Heart left ventricle (tissue), 16 donors: Measurements from ENCODE around the gene PPP1R7. TPM values are rescaled to one million over a fixed set of nuclear protein-coding genes. Genes with fewer than 3 reads are reported as not detected.

Experiments used
- ATAC-seq, 4 donors: fragments of 200-7000 bp; cut with Tn5 transposase; one replicate each; pipeline ENCODE4 v1.9.1; 2020 to 2022; ENCODE audit warnings: moderate library complexity in 4 of 4, mild to moderate bottlenecking in 3 of 4, moderate number of reproducible peaks in 1 of 4
- DNase-seq, 5 donors: peaks; one replicate each; pipeline ENCODE4 v3.0.0-alpha.2; 2020
- H3K27ac ChIP-seq, 12 donors: fragments of 200-600 bp; sonication (generic) in 4 of 12; one replicate each; pipeline versions ENCODE4 v1.5.0 to v1.8.0; 2016 to 2022; ENCODE audit warnings: mild to moderate bottlenecking in 2 of 12
- H3K27me3 ChIP-seq, 9 donors: fragments of 200-600 bp; sonication (generic) in 2 of 9; one replicate each; pipeline versions ENCODE4 v1.5.1 to v1.8.0; 2016 to 2022; ENCODE audit warnings: mild to moderate bottlenecking in 3 of 9
- H3K36me3 ChIP-seq, 9 donors: fragments of 200-600 bp; sonication (generic) in 2 of 9; one replicate each; pipeline versions ENCODE4 v1.5.0 to v1.8.0; 2018 to 2022; ENCODE audit warnings: mild to moderate bottlenecking in 2 of 9
- H3K4me1 ChIP-seq, 12 donors: fragments of 200-600 bp; sonication (generic) in 4 of 12; one replicate each; pipeline versions ENCODE4 v1.5.0 to v1.8.0; 2016 to 2022; ENCODE audit warnings: mild to moderate bottlenecking in 3 of 12
- H3K4me3 ChIP-seq, 12 donors: fragments of 200-600 bp; sonication (generic) in 4 of 12; one replicate each; pipeline versions ENCODE4 v1.5.0 to v1.8.0; 2017 to 2022; ENCODE audit warnings: mild to moderate bottlenecking in 9 of 12, moderate library complexity in 4 of 12
- H3K9me3 ChIP-seq, 12 donors: fragments of 200-600 bp; sonication (generic) in 4 of 12; one replicate each; pipeline versions ENCODE4 v1.5.0 to v1.8.0; 2016 to 2022; ENCODE audit warnings: mild to moderate bottlenecking in 1 of 12
- CTCF ChIP-seq, 12 donors: fragments of 200-600 bp; sonication (generic) in 4 of 12; IDR thresholded peaks; one replicate each; pipeline versions ENCODE4 v1.5.0 to v1.8.0; 2018 to 2022; ENCODE audit warnings: antibody characterized with exemption in 12 of 12, mild to moderate bottlenecking in 5 of 12
- POLR2A ChIP-seq, 2 donors: fragments of 450-650 bp; IDR thresholded peaks; one replicate each; pipeline ENCODE4 v1.6.1; 2017; ENCODE audit warnings: antibody characterized with exemption in 2 of 2, mild to moderate bottlenecking in 2 of 2, moderate library complexity in 2 of 2
- WGBS, 4 donors: extraction: QIAGEN DNeasy Blood & Tissue Kit in 2 of 4; methylation state at CpG; one replicate each; pipeline versions ENCODE4 v1.1.5 to v1.1.7; 2013 to 2018; 5-methylcytosine and 5-hydroxymethylcytosine counted together
- intact Hi-C, 10 donors: fragments of 100-400 bp; cut with DNase I; formaldehyde crosslinking; loops; one replicate each; pipeline versions ENCODE4 v1.11.1 to v1.14.2; 2022
- polyA plus RNA-seq, 2 donors: library from polyadenylated mRNA; stranded (reverse); fragments of 200-250 nt; gene quantifications; one replicate each; pipeline ENCODE4 v1.2.3, GENCODE V29; 2013
- total RNA-seq, 9 donors: library from RNA; depleted of rRNA in 2 of 9; stranded (reverse); fragments of >200 nt in 2 of 9; fragmentation: NEBNext Ultra II Directional in 3 of 9; extraction: Animal tissue kit (Norgen Biotek cat#: 25700) in 3 of 9; gene quantifications; one replicate each; pipeline versions ENCODE4 v1.1.0 to v1.2.4, GENCODE V29; 2016 to 2023
- donor health status: ischemic (EF 13 %, LVEDD 7.1; RV severe dilation, severe dysfunction).
- donor health status: healthy with polysubstance abuse.
- donor health status: DM: no; HTN: yes; CAD: no.
- donor health status: DM: no; HTN: no; CAD: no.
- donor health status: ischemic (EF 25% LVEDD 6.9; RV normal size, moderate dysfunction).
- donor health status: ischemic (EF 25% LVEDD 5.7; RV mildly dilated, moderate dysfunction).
- donor health status: healthy.
- donor health status: DM: yes; HTN: yes; CAD: no.
- donor health status: ischemic (EF 35%, LVEDD 5.7; RV mildly dilated, moderate dysfunction).
- donor health status: nonischemic (EF 11% LVEDD 7.7; RV severe dilation, severe dysfunction).
- donor health status: DM: yes; HTN: yes; CAD: no.
- donor health status: PGD.
- donor health status: ischemic (EF 29% LVEDD 5.4; RV normal size, mild dysfunction).
- donor health status: nonischemic (EF 23%, LVEDD 6.1; RV moderate dilation, normal function).

Gene PPP1R7
- total and polyA plus RNA-seq, 11 donors: 66.7 to 110 (median 79.8) TPM

- Histone ChIP-seq H3K9me3 (no peaks in the 10 kb centered on the region), H3K36me3 (no peaks in the 10 kb centered on the region), H3K27ac (no peak overlapping the region), H3K27me3 (no peaks in the 10 kb centered on the region), H3K4me1 (peaks cover 0 to 17% (median 10%) of the 10 kb centered on the region in 12 donors), H3K4me3 (no peak overlapping the region)
- DNase-seq: no peak
- no peak for ATAC-seq
- intact Hi-C loops: loop anchor here in 3 of 10 donors (5.0 to 10.0 kb wide), 4 partner anchors 62 to 367 kb away; partner anchors contain the start of genes PPP1R7 (in 2 of the 3) and MTERF4 (in 1 of the 3)
- 85 to 92% (median 89%) methylated on average over 9 to 12 of the region's 12 CpGs for WGBS, 4 donors
- TF ChIP-seq CTCF (IDR thresholded peaks at IDR 0.05) (no peak), POLR2A (IDR thresholded peaks at IDR 0.05) (no peak)
Measured at GRCh38 chr2:241214766-241215165, 64.5 kb downstream of the PPP1R7 start.

- Histone ChIP-seq H3K9me3 (no peaks in the 10 kb centered on the region), H3K27ac (no peak overlapping the region), H3K36me3 (no peaks in the 10 kb centered on the region), H3K4me3 (no peak overlapping the region), H3K4me1 (peaks cover 0 to 17% (median 10%) of the 10 kb centered on the region in 12 donors), H3K27me3 (no peaks in the 10 kb centered on the region)
- TF ChIP-seq CTCF (IDR thresholded peaks at IDR 0.05): no peak
- no peak for TF ChIP-seq POLR2A (IDR thresholded peaks at IDR 0.05)
- 46 to 52% (median 48%) methylated on average over 9 of the region's 9 CpGs for WGBS, 4 donors
- DNase-seq: no peak
- intact Hi-C loops: loop anchor here in 3 of 10 donors (5.0 to 10.0 kb wide), 4 partner anchors 63 to 368 kb away; partner anchors contain the start of genes MTERF4 (in 1 of the 3) and PPP1R7 (in 1 of the 3)
- no peak for ATAC-seq
Measured at GRCh38 chr2:241215421-241215820, 65.2 kb downstream of the PPP1R7 start.

GRCh38 chr2:241216211-241216761 lies 66.0 kb downstream of the PPP1R7 start:
- DNase-seq: no peak
- H3K27me3 ChIP-seq: no peaks in the 10 kb centered on the region
- intact Hi-C loops: loop anchor here in 4 of 10 donors (2.0 to 10.0 kb wide), 6 partner anchors 63 to 369 kb away; partner anchors contain the start of genes MTERF4 (in 2 of the 4) and PPP1R7 (in 1 of the 4)
- H3K4me3 ChIP-seq: no peak overlapping the region
- H3K36me3 ChIP-seq: no peaks in the 10 kb centered on the region
- no peak overlapping the region for H3K27ac ChIP-seq
- no peak for TF ChIP-seq POLR2A (IDR thresholded peaks at IDR 0.05)
- no peak for TF ChIP-seq CTCF (IDR thresholded peaks at IDR 0.05)
- peaks cover 0 to 17% (median 10%) of the 10 kb centered on the region in 12 donors for H3K4me1 ChIP-seq
- H3K9me3 ChIP-seq: no peaks in the 10 kb centered on the region
- ATAC-seq: no peak
- WGBS, 4 donors: 52 to 64% (median 55%) methylated on average over 13 to 14 of the region's 14 CpGs

GRCh38 chr2:241217320-241218031 lies 67.2 kb downstream of the PPP1R7 start:
- DNase-seq (peak; percentile 69 to 81 (median 73)), ATAC-seq (peak; percentile 30 to 85 (median 84))
- intact Hi-C loops: loop anchor here in 5 of 10 donors (1.0 to 10.0 kb wide), 7 partner anchors 65 to 370 kb away; partner anchors contain the start of genes MTERF4 (in 2 of the 5) and PPP1R7 (in 1 of the 5)
- H3K27me3 ChIP-seq: no peaks in the 10 kb centered on the region
- no peak for TF ChIP-seq POLR2A (IDR thresholded peaks at IDR 0.05)
- peak in 2 of 12 donors; percentile 14 to 18 for TF ChIP-seq CTCF (IDR thresholded peaks at IDR 0.05)
- no peaks in the 10 kb centered on the region for H3K9me3 ChIP-seq
- H3K4me1 ChIP-seq: peaks cover 0 to 17% (median 10%) of the 10 kb centered on the region in 12 donors
- peak overlapping the region in 11 of 12 donors; percentile 26 to 89 (median 83) for H3K27ac ChIP-seq
- WGBS, 4 donors: 0 to 1% (median 1%) methylated on average over 8 to 70 of the region's 77 CpGs
- no peaks in the 10 kb centered on the region for H3K36me3 ChIP-seq
- H3K4me3 ChIP-seq: peak overlapping the region; percentile 14 to 93 (median 60)
